ENCODE results near the gene AGA. TPM values are rescaled to one million over a fixed set of nuclear protein-coding genes. Genes with fewer than 3 reads are reported as not detected.

AGA gene
- 17.1 and 29.3 TPM in 2 replicates for total RNA-seq

GRCh38 chr4:177441803-177442622 lies at the start of gene AGA:
AGA (minus strand) TSS chr4:177442437; CDS start chr4:177442375, 62 bp downstream.

Other genes starting within 250 kb of the AGA start
- 5.8 and 8.1 TPM in 2 replicates for gene NEIL3, start 132.6 kb downstream of the AGA start, total RNA-seq

Measured in mammary microvascular endothelial cell (primary cell).